HuH-7.5 (cell line): ENCODE measurements around the gene NKTR.

Experiments
- DNase-seq: peaks from one replicate; pipeline ENCODE4 v3.0.0; 2011; ENCODE audit warnings: low spot score

NKTR gene

DNA sequence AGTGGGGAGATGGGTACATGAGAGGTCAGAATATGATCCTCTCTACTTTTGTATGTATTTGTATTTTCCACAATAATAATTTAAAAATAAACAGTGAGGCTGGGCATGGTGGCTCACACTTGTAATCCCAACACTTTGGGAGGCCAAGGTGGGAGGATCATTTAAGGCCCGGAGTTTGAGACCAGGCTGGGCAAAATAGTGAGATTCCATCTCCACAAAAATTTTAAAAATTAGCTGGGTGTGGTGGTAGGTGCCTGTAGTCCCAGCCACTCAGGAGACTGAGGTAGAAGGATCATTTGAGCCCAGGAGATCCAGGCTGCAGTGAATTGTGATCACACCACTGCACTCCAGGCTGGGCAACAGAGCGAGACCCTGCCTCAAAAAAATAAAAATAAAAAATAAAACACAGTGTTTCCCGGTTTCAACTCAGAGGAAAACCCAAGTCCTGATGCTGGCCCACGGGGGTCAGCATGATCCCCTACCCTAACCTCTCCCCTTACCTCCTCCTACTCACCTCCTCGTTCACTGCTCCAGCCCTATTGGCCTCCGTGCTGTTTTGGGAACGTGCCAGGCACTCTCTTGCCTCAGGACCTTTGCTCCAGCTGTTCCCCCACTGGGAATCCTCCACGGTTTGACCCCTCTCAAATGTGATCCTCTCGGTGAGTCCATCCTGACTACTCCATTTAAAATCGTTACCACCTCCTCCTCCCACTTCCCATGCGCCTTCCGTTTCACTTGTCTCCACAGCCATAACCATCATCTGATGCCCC, 82.0 kb downstream of the NKTR start:
- DNase-seq, result no peak

- peak; percentile 73 for DNase-seq
Measured at GRCh38 chr3:42683875-42684598, 83.6 kb downstream of the NKTR start.

- DNase-seq, result no peak
Measured at GRCh38 chr3:42684632-42685362, 84.3 kb downstream of the NKTR start.

GRCh38 chr3:42685363-42685881, 84.9 kb downstream of the NKTR start, which contains the start of gene KLHL40:
Gene KLHL40, plus strand, starts transcription at chr3:42685537. Its CDS starts 82 bp downstream, at chr3:42685619.
- DNase-seq, result no peak

- DNase-seq, result no peak
Measured at GRCh38 chr3:42685891-42686820, 85.7 kb downstream of the NKTR start.

DNA sequence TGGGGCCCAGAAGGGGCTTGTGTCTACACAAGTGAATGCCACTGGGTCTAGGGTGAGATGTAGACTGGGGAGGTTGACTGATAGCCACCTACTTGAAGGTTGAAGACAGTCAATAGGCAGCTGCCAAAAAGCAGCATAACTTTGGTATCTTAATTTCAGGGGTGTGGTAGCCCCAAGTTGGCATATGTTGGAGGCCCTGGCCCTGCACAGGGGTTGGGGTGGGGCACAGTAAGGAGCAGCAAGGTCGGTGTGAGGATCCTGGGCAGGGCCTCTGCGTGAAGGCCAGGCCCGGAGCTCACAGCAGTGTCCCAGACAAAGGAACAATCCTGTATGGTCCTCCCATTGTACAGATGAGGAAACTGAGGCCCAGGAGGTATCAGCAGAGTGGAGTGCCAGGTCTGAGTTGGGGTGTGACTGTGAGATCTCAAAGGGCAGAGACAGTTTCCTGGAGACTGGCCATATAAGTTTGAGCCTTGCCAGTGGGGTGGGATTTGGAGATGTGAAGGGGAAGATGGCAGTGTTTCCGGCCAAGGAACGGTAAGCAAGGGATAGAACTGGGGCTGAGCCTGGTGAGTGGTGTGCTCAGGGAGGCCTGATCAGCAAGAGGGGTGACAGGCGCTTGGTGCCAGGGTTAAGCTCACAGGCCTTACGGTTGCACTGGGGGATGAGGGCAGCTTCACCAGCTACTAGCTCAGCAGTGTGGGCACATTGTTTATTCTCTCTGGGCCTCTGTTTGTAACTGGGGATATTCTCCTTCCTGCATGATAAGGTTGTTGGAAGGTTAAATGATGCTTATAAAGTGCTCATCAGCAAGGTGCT, 86.6 kb downstream of the NKTR start:
- DNase-seq, result no peak

DNA sequence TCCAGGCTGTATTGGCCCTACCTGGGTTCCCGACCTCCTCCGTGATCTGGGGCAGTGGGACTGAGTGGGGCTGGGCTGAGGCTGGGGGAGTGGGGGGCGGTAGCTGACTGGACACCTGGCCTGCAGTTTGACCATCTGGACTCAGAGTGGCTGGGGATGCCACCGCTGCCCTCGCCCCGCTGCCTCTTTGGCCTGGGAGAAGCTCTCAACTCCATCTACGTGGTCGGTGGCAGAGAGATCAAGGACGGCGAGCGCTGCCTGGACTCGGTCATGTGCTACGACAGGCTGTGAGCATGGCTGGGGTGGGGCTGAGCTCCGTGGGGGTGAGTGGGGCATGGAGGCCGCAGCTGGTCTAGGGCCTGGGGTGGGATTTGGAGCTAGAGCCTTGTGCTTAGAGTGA, 87.5 kb downstream of the NKTR start:
- no peak for DNase-seq

DNA sequence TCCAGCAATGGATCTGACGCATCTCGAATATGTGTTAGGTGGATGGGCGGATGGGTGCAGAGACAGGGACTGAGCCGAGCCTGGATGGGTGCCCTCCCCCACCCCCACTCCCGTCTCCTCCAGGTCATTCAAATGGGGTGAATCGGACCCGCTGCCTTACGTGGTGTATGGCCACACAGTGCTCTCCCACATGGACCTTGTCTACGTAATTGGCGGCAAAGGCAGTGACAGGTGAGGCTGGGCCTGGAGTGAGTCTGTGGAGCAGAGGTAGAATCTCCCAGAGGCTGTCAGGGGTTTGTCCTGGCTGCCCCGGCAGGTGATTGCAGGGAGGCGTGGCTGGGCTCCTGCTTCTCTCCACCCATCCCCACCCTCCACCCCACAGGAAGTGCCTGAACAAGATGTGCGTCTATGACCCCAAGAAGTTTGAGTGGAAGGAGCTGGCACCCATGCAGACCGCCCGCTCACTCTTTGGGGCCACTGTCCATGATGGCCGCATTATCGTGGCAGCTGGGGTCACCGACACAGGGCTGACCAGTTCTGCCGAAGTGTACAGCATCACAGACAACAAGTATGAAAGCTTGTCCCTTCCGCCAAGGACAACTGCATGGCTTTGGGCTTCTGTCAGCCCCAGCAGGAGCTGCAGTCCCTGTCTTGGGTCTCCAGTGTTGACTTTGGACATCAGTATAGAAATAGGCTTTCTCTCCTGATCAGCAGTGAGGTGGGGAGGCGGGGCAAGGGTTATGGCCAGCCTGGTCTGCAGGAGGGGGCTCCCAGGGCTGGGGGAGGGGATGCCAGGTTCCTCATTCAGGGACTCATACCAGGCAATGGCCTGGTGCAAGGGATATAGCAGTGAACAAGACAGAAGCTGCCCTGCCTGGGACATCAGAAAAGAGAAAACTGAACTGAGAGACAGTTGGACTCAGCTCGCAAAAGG, 88.3 kb downstream of the NKTR start:
- DNase-seq, result no peak

- DNase-seq, result no peak
Measured at GRCh38 chr3:42689421-42690014, 89.0 kb downstream of the NKTR start.

- DNase-seq, result no peak
Measured at GRCh38 chr3:42690191-42690590, 89.7 kb downstream of the NKTR start.

- no peak for DNase-seq
Measured at GRCh38 chr3:42690766-42691680, 90.5 kb downstream of the NKTR start.

GRCh38 chr3:42691816-42692666, 91.6 kb downstream of the NKTR start:
- no peak for DNase-seq

DNA sequence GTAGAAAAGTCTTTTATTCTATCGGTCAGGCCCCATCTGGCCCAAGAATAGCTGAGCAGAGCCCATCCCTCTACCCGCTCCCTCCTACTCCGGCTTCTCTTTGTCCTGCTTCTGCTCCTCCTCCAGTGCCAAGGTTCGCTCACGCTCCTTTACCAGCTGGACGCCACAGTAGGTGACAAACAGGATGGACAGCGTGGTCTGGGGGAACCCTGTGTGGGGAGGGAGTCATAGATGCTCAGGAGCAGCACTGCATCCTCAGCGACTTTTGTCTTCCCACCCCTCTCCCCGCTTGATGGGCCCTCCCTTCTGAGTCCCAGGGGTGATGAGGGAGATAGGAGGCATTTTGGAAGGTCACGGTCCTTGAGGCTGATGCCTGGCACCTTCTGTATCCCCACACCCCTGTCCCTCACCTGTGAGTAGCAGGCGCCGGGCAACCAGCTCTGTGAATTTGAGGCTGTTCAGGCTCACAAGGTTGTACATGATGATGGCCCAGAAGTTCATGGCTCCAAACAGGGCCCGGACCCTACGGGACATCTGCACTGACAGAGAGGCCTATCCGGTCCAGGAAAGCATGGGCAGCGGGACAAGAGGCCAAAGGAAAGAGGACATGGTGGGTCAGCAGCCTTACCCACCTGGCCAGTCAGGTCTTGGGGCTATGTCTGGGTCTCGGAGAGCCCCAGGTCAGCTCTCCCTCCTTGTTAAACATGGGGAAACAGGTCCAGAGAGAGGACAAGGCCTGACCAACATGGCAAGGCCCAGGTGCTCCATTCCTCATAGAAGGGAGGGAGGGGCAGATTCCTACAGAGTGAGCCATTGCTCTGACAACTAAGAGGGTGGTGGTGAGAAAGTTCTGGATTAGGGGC, 92.4 kb downstream of the NKTR start:
- DNase-seq, result no peak

GRCh38 chr3:42693530-42693930, 93.0 kb downstream of the NKTR start:
- DNase-seq, result no peak

- no peak for DNase-seq
Measured at GRCh38 chr3:42694366-42694765, 93.9 kb downstream of the NKTR start.
